Fibroblast of villous mesenchyme (primary cell): Measurements from ENCODE around the gene DESI2. TPM values are rescaled to one million over a fixed set of nuclear protein-coding genes. Genes with fewer than 3 reads are reported as not detected.
A peak's percentile ranks its signal among the peaks of the same experiment; 100 is the strongest.
"Not testable (repeated sequence)": the region's sequence is repeated elsewhere in the genome, so short reads cannot be mapped to it uniquely, and the experiment has no call there.

Experiments used
- DNase-seq: peaks from one replicate; pipeline ENCODE4 v3.0.0-alpha.2; 2010; ENCODE audit warnings: low read depth
- H3K4me3 ChIP-seq: 2 replicates; pipeline ENCODE4 v1.5.1; 2011; ENCODE audit warnings: low read depth, mild to moderate bottlenecking, low read length
- total RNA-seq: library from RNA; depleted of rRNA; stranded (reverse); fragments of >200 nt; gene quantifications from 2 replicates; pipeline ENCODE4 v1.2.3, GENCODE V29; 2012
- TF ChIP-seq, protein P1 (sequence below): IDR thresholded peaks from 2 replicates; pipeline ENCODE4 v1.5.1; 2012; ENCODE audit warnings: low read depth, mild to moderate bottlenecking, low read length; ENCODE audit not compliant: insufficient read depth

The DESI2 gene
- total RNA-seq, 1 donor = 78.2 TPM

DNA sequence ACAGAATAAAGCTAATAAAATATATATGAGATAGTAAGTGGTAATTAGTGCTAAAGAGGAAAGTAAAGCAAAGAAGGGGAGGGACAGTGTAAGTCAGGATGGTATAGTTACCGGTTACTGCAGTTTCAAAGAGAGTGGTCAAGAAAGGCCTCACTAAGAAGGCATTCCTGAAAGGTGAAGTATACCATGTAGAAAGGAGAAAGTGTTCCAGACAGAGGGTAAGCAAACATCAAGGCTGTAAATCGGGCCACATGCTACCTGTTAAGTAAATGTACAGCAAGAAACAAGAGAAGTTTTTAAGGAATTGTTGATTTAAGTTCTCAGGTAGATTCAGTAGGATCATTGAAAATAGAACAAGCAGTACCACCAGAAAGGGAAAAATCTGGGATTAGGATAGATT lies 9.7 kb downstream of the DESI2 start:
- TF ChIP-seq, protein P1, sequence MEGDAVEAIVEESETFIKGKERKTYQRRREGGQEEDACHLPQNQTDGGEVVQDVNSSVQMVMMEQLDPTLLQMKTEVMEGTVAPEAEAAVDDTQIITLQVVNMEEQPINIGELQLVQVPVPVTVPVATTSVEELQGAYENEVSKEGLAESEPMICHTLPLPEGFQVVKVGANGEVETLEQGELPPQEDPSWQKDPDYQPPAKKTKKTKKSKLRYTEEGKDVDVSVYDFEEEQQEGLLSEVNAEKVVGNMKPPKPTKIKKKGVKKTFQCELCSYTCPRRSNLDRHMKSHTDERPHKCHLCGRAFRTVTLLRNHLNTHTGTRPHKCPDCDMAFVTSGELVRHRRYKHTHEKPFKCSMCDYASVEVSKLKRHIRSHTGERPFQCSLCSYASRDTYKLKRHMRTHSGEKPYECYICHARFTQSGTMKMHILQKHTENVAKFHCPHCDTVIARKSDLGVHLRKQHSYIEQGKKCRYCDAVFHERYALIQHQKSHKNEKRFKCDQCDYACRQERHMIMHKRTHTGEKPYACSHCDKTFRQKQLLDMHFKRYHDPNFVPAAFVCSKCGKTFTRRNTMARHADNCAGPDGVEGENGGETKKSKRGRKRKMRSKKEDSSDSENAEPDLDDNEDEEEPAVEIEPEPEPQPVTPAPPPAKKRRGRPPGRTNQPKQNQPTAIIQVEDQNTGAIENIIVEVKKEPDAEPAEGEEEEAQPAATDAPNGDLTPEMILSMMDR = no peak
- DNase-seq = no peak
- H3K4me3 ChIP-seq = no peak overlapping the region

DNA sequence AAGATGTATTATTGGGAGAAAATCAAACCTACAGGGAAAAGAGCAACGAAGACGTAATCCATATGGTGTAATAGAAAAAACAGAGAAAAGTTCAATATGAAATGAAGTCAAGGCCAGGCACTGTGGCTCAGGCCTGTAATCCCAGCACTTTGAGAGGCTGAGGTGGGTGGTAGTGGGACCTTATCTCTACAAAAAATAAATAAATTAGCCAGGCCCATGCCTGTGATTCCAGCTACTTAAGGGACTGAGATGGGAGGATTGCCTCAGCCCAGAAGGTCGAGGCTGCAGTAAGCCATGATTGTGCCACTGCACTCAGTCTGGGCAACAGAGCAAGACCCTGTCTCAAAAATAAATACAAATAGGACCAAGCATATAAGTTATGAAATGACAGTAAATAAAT lies 11.4 kb downstream of the DESI2 start:
- H3K4me3 ChIP-seq = no peak overlapping the region
- TF ChIP-seq, protein P1 = no peak
- peak; percentile 52 for DNase-seq

DNA sequence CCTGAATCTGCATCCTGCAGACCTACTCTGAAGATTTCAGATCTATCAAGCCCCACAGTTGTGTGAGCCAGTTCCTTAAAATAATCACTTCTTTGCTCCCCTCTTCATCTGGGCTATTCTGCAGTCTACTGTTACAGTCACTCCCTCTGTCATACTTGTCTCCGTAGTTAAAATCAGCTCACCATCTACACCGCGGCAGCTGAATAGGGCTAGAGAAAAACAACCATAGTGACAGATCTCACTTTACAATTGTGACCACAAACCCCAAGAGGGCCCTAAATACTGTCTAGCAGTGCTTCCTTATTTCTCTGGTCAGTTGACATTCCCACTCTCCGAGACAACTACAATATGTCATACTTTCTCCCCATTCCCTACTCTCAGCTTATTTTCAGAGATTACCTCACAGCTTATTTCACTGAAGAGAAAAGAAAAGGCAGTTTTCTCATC lies 12.9 kb downstream of the DESI2 start:
- DNase-seq = peak; percentile 22

DNA sequence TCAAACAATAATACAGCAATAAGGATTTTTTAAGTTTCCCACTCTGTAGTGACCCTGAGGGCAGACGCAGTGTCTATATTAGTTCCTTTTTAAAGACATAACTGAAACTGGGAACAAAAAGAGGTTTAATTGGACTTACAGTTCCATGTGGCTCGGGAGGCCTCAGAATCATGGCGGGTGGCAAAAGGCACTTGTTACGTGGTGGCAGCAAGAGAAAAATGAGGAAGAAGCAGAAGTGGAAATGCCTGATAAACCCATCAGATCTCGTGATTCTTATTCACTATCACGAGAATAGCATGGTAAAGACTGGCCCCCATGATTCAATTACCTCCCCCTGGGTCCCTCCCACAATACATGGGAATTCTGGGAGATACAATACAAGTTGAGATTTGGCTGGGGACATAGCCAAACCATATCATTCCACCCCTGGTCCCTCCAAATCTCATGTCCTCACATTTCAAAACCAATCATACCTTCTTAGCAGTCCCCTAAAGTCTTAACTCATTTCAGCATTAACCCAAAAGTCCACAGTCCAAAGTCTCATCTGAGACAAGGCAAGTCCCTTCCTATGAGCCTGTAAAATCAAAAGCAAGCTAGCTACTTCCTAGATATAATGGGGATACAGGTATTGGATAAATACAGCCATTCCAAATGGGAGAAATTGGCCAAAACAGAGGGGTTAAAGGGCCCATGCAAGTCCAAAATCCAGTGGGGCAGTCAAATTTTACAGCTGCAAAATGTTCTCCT lies 13.9 kb downstream of the DESI2 start:
- H3K4me3 ChIP-seq, DNase-seq: not testable (repeated sequence)

More for the DNA sequence above, 12.9 kb downstream of the DESI2 start:
- TF ChIP-seq, protein P1 = no peak
- H3K4me3 ChIP-seq = no peak overlapping the region

DNA sequence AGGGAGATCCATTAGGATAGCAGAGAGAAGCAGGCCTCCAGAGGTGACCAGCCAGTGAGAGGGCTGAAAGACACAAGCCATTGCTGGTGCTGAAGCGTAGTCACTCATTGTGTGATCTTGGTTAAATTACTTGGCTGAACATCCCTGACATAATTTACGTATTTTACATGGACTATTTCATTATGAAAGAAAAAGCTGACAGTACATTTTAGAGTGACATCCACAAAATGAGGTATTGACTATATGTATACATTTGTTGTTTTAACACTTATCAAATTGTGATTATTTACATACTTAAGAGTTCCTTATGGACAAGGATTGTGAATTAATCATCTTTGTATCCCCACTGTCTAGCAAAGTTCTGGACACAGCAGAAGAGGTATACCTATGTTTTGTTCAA lies 14.9 kb downstream of the DESI2 start:
- no peak for DNase-seq
- no peak overlapping the region for H3K4me3 ChIP-seq
- TF ChIP-seq, protein P1 = no peak

DNA sequence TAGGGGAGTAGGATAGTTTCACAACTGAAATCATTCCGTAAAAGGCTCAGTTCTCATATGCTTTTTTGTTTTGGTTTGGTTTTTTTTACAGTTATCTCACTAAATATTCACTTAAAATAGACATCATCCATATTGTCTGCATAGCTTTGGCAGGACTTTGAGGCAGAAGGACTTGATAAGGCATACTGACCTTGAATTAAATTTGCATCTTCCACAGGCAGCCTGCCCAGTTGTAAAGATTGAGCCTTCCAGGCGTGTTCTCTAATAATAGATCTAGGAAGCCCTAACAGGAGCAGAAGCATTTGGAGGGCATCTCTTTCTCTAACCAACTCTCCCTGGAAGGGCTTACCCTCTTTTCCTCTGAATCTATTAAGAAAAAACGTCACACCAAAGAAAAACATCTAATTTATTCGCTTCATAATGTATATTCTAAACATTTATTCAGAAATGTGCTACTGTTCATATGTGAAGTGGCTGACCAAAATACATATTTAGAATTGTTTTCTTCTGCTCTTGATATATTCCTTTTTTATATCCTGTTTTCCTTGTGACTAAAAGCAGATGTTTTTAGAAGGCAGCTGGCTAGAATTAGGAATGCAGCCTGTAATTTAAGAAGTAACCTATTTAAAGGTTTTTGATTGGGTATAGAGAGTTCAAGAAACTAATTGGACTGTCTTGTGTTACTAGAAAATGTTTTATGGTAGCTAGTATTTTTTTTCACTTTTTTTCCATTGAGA lies 20.2 kb downstream of the DESI2 start:
- TF ChIP-seq, protein P1 = no peak
- peak; percentile 65 for DNase-seq
- H3K4me3 ChIP-seq = no peak overlapping the region

DNA sequence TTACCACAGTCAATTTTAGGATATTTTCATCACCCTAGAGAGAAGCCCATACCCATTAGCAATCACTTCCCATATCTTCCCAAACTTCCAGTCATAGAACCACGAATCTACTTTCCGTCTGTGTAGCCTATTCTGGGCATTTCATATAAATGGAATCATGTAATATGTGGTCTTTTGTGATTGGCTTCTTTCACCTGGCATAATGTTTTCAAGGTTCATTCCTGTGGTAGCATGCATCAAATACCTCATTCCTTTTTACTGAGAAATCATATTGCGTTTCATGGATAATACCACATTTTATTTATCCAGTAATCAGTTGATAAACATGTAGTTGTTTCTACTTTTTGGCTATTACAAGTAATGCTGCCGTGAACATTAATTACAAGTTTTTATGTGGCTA lies 21.5 kb downstream of the DESI2 start:
- DNase-seq = no peak
- H3K4me3 ChIP-seq = no peak overlapping the region
- TF ChIP-seq, protein P1 = no peak
